Activated CD4-positive, CD25-positive, alpha-beta regulatory T cell treated with anti-CD3 and anti-CD28 coated beads, Interleukin-2, amount 50 U/mL, for 72 hours (primary cell): ENCODE data around the gene SAPCD1.
"Not testable (repeated sequence)": the region's sequence is repeated elsewhere in the genome, so short reads cannot be mapped to it uniquely, and the experiment has no call there.

Experiments used
- DNase-seq: peaks from one replicate; pipeline ENCODE4 v3.0.0; 2021

The SAPCD1 gene

GRCh38 chr6:31779908-31780307 is 17.5 kb downstream of the SAPCD1 start:
- DNase-seq = no peak

DNA sequence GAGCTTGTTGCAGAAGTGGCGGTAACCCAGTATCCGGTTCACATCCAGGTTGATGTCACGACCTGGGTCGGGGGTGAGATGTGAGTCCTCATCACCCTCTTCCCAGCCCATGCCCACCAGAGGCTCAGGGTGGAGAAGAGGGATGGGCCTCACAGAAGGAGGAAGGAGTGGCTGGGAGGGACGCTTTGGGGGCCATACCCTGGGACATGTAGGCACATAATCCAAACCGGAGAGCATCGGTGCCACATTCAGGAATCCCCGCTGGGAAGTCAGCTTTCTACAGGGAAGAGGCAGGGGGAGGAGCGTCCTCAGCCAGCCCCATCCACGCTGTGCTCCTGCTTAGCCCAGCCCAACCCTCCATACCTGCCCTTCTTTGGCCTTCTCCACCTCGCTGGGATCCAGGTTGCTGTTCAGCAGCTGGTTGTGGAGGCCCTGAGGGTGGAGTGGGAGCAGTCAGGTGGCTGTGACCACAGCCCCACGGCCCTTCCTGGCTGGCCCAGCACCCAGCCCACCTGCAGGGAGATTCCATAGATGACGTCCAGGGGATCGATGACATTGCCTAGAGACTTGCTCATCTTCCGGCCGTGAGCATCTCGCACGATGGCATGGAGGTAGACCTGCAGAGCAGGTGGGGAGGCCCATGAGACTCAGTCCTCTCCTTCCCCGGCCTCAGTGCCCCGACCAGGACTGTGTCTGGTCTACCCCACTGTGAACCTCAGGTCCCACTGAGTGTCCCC is 18.2 kb downstream of the SAPCD1 start:
- DNase-seq = no peak

- DNase-seq = no peak
These were observed 19.0 kb downstream of the SAPCD1 start for GRCh38 chr6:31781244-31782125.

DNA sequence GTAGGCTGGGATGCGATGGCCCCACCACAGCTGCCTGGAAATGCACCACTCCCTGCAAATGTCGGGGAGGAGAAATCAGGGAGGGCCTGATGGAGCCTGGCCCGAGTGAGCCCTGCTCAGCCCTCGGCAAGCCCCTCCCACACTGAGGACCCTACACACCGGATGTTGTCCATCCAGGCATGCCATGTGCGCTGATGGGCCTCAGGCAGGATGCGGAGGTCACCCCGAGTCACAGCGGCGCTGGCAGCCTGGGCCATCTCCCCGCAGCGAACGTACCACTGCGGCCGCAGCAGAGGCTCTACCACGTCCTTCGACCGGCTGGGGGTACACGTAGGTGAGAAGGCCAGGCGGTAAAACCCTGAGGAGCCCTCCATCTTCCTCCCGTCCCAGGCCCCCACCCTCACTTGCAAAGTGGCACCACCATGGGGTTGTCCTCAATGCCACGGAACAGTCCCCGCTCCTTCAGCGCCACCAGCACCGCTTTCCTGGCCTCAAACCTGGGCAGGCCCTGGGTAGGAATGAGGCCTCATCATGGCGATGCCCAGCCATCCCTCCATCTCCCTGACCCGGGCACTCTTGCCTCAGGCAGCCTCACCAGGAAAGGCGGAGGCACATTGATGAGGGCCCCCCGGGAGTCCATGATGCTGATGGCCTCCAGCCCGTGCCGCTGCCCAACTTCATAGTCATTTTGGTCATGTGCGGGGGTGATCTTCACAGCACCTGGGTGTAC is 19.8 kb downstream of the SAPCD1 start:
- DNase-seq = no peak

DNA sequence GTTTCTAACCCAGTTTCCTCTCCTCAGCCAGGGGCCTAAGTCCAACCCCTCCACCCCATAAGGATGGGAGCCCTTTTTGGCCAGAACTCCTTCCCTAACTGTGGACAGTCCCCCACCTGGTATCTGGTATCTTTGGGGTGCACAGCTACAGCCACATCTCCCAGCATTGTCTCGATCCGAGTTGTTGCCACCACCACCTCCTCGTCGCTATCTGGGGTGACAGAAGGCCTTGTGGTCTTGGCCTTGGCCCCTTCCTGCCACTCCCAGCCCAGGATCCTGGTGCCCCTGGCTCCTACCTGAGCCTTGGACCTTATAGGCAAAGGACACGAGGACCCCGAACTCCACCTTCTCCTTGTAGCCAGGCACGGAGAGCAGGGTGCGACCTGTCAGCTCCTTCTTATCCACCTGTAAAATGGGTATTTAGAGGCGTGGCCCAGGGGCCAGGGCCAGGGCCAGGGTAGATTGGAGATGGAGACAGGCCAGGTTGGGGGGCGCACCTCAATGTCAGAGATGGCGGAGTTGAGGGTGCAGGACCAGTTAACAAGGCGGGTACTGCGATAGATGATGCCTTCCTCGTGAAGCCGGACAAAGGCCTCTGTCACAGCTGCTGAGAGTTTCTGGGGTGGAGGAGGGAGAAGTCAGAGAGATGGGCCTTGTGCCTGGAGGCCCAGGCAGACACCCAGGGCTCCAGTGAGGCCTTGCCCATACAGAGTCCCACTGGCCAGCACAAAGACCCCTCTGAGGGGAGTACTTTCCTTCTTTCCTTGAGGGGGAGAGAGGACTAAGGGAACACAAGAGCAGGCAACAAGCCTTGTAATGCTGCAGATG is 21.9 kb downstream of the SAPCD1 start:
- no peak for DNase-seq

DNA sequence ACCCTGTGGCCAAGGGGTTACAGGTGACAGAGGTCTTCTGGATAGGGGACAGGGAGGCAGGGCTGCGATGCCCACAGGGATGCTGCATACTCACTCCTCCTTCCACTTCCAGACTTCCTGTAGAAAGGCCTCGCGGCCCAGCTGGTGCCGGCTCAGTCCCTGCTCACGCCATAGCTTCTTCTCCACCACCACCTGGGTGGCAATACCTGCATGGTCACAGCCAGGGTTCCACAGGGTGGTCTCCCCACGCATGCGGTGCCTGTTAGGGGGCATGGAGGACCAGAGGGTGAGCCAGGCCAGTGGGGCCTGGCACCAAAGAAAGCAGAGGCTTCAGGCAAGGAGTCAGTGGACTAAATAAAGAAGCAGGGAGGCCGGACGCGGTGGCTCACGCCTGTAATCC is 23.0 kb downstream of the SAPCD1 start:
- no peak for DNase-seq

- no peak for DNase-seq
These were observed 29.1 kb downstream of the SAPCD1 start for GRCh38 chr6:31791324-31792089.

GRCh38 chr6:31792090-31792374 is 29.6 kb downstream of the SAPCD1 start:
- no peak for DNase-seq

DNA sequence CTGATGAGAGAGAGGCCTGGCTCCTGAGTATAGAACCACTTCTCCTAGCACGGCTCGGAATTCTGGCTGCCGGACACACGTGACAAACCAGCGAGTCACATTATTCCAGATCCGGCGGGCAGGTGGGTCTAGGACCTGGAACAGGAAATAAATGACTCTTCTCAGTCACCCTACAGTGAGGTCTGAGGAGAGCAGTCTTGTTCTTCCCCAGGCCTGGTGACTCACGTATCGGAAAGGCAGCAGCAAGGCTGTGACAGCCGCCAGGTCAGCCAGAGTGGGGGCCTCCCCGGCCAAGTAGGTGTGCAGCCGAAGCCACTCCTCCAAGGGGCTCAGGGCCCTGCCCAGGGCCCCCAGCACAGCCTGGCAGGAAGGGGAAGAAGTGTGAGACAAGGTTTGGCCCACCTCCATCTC is 30.3 kb downstream of the SAPCD1 start:
- DNase-seq = no peak

DNA sequence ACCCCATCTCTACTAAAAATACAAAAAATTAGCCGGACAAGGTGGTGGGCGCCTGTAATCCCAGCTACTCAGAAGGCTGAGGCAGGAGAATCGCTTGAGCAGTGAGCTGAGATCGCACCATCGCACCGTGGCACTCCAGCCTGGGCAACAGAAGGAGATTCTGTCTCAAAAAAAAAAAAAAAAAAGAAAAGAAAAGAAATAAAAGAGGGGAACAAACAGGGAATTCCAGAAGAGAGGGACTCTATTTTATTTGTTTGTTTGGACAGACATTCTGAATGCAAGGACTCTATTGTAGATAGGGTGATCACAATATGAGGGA is 31.4 kb downstream of the SAPCD1 start:
- DNase-seq = not testable (repeated sequence)

DNA sequence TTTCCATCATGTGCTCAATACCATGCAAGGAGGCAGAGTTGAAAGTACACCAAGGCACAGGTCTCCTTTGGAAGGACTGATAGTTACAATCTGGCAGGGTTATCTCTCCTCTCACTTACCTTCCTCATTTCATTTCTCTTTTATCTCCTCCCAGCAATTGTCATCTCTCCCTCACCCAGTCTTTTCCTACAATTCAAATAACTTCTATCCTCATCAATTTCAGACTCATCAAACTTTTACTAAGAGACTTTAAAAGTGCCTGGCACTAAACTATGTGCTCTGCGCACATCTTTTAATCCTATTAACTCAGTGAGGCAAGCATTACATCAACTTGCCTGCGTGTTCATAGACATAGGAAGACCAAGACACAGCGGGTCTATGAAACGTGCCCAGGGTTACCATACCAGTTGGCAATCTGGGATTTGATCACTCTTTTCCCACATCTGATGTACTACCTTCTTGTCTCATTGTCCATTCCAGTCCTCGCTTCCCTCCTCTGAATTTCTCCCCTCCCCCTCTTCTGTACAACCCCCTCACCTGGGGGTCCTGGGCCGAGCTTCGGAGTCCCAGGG is 31.9 kb downstream of the SAPCD1 start:
- DNase-seq = no peak

GRCh38 chr6:31794866-31795615 is 32.6 kb downstream of the SAPCD1 start:
- DNase-seq = no peak

DNA sequence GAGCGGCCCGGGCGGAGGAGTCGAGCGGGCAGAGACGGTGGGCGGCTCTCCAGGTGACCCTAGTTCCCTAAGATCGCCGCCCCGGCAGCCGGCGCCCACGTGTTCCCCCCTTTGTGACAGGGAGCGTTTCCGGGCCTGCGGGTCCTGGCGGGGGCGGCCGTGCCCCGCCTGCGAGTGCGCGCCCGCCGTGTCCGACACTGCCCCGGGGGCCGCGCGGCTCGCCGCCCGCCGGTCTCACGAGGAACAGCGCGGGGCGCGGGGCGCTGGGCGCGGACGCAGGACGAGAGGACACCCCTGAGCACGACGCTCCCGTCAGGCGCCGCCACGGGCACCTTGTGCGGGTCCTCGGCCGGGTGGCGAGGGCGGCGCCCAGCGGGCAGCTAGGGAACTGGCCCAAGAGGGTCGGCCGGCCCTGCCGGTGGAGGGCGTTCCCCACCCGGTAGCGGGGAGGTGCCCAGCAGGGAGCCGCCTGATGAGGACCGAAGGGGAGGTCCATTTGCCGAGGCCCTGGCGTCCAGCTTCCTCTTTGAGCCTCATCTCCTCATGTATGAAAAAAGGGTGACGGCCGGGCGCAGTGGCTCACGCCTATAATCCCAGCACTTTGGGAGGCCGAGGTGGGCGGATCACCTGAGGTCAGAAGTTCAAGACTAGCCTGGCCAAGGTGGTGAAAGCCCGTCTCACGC is 33.3 kb downstream of the SAPCD1 start, which contains the start of gene VARS1:
Gene VARS1 (minus strand): TSS at position 137 of the 683 bp plus-strand sequence. CDS start 535 bp downstream, outside the sequence.
- peak; percentile 89 for DNase-seq

DNA sequence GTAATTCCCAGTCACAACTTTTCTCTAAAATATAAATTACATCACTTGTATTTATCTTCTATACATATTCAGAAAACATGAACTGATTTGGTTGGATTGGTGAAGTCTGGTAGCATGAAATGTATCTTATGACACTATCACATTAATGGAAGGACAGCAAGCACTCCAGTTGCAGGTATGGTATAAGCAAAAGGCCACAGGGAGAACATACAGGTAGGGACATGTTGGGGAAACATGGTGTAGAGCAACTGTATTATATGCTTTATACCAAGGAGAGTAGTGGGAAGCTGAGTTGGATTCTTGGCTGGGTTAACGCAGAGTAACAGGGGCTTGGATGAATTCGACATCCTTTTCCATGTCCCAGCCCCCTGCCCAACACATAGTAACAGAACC is 34.5 kb downstream of the SAPCD1 start:
- DNase-seq = no peak

GRCh38 chr6:31797588-31797987 is 35.1 kb downstream of the SAPCD1 start:
- DNase-seq = no peak

DNA sequence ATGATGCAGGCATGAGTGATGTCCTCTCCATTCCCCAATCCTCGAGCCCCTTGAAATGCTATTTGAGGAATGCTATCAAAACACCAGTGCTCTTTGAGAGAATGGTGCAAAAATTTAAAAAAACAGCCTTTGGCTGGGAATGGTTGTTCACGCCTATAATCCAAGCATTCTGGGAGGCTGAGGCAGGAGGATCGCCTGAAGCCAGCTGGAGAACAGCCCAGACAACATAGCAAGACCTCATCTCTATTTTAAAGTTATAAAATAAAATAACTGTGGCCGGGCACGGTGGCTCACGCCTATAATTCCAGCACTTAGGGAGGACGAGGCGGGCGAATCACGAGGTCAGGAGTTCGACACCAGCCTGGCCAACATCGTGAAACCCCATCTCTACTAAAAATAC is 37.3 kb downstream of the SAPCD1 start:
- DNase-seq = no peak

- not testable (repeated sequence) for DNase-seq
These were observed 38.8 kb downstream of the SAPCD1 start for GRCh38 chr6:31801031-31801927.

- DNase-seq = no peak
These were observed 43.5 kb downstream of the SAPCD1 start for GRCh38 chr6:31805939-31806469.
